H1 (cell line): ENCODE measurements around the gene ITGB4. TPM values are rescaled to one million over a fixed set of nuclear protein-coding genes. Genes with fewer than 3 reads are reported as not detected.

Experiments used
- CTCF ChIA-PET: fragments of 300-600 bp; sonication (Branson Sonifier 250); formaldehyde crosslinking; loops from one replicate; lab custom pipeline; 2021; ENCODE audit not compliant: partially characterized antibody; lab: Charles Lee
- POLR2A ChIA-PET: fragments of 300-600 bp; sonication (Branson Sonifier 250); formaldehyde crosslinking; loops from one replicate; lab custom pipeline; 2021; ENCODE audit warnings: inconsistent platforms; ENCODE audit not compliant: partially characterized antibody; lab: Charles Lee
- DNase-seq, 2 experiments: peaks; one replicate each; pipeline versions ENCODE4 v3.0.0 to v3.0.0-alpha.2; 2010 to 2022; ENCODE audit warnings: low spot score in 2 of 2, low read depth in 1 of 2, mixed read lengths in 1 of 2
- FAIRE-seq: peaks from 2 replicates; lab custom pipeline; 2011; peaks lifted over from hg19 to GRCh38; lab: Jason Lieb, UNC
- H2AFZ ChIP-seq: 2 replicates; pipeline ENCODE4 v1.8.1; 2012; ENCODE audit warnings: low read length, inconsistent platforms
- H2AK5ac ChIP-seq: 2 replicates; pipeline ENCODE4 v1.6.1; 2013; ENCODE audit warnings: low read depth, low read length
- H2BK120ac ChIP-seq: replicated peaks from 2 replicates; pipeline ENCODE3; 2013; ENCODE audit warnings: low read depth, low read length, inconsistent platforms
- H2BK12ac ChIP-seq: 2 replicates; pipeline ENCODE4 v1.6.1; 2013; ENCODE audit warnings: low read depth, low read length
- H2BK15ac ChIP-seq: 2 replicates; pipeline ENCODE4 v1.6.1; 2013; ENCODE audit warnings: low read length
- H2BK20ac ChIP-seq: 2 replicates; pipeline ENCODE4 v1.6.1; 2013; ENCODE audit warnings: low read length
- H2BK5ac ChIP-seq: 2 replicates; pipeline ENCODE4 v1.6.1; 2013; ENCODE audit warnings: low read depth, low read length
- H3K14ac ChIP-seq: 2 replicates; pipeline ENCODE4 v1.6.1; 2013; ENCODE audit warnings: inconsistent platforms; ENCODE audit not compliant: insufficient read length
- H3K18ac ChIP-seq: 2 replicates; pipeline ENCODE4 v1.6.1; 2013; ENCODE audit warnings: low read length; ENCODE audit errors: extremely low read depth
- H3K23ac ChIP-seq: 2 replicates; pipeline ENCODE4 v1.6.1; 2013; ENCODE audit warnings: inconsistent platforms; ENCODE audit not compliant: insufficient read length
- H3K23me2 ChIP-seq: 2 replicates; pipeline ENCODE4 v1.6.1; 2013; ENCODE audit warnings: low read depth, low read length
- H3K27ac ChIP-seq: 2 replicates; pipeline ENCODE4 v1.6.1; 2011; ENCODE audit warnings: low read depth, low read length, inconsistent platforms
- H3K27me3 ChIP-seq, 4 experiments: replicated peaks in 1 of 4; 1 replicate in 1 of 4; 2 replicates in 3 of 4; pipeline versions ENCODE4 v1.6.1 to v1.8.1; 2011 to 2013; ENCODE audit warnings: low read length in 3 of 4, mild to moderate bottlenecking in 3 of 4, inconsistent platforms in 2 of 4, mixed read lengths in 2 of 4, moderate library complexity in 1 of 4; ENCODE audit not compliant: control insufficient read depth in 3 of 4, insufficient read depth in 3 of 4; ENCODE audit errors: extremely low read depth in 1 of 4
- H3K36me3 ChIP-seq, 4 experiments: 2 replicates each; pipeline versions ENCODE4 v1.6.1 to v1.8.1; 2011 to 2013; ENCODE audit warnings: mild to moderate bottlenecking in 4 of 4, low read length in 3 of 4, moderate library complexity in 2 of 4, control low read depth in 1 of 4, inconsistent platforms in 1 of 4; ENCODE audit not compliant: insufficient read depth in 4 of 4, control insufficient read depth in 2 of 4
- H3K4ac ChIP-seq: replicated peaks from 2 replicates; pipeline ENCODE3; 2013; ENCODE audit warnings: low read length, low read depth, mixed read lengths, inconsistent platforms; ENCODE audit not compliant: insufficient read length
- H3K4me1 ChIP-seq, 4 experiments: replicated peaks in 1 of 4; 1 replicate in 1 of 4; 2 replicates in 3 of 4; pipeline versions ENCODE4 v1.6.1 to v1.8.1; 2011 to 2013; ENCODE audit warnings: low read length in 3 of 4, inconsistent platforms in 2 of 4, mixed read lengths in 1 of 4; ENCODE audit not compliant: insufficient read depth in 4 of 4, control insufficient read depth in 3 of 4
- H3K4me2 ChIP-seq, 2 experiments: 2 replicates each; pipeline versions ENCODE4 v1.6.1 to v1.8.1; 2011 to 2013; ENCODE audit warnings: low read depth in 2 of 2, low read length in 2 of 2, control low read depth in 1 of 2, inconsistent platforms in 1 of 2, mild to moderate bottlenecking in 1 of 2; ENCODE audit not compliant: insufficient read depth in 1 of 2
- H3K4me3 ChIP-seq, 4 experiments: fragments of 200-600, 300-600 bp in 1 of 4; sonication (generic), shearing (Covaris generic), sonication (Bioruptor Twin) in 1 of 4; 2 replicates each; pipeline versions ENCODE4 v1.5.1 to v1.8.1; 2011 to 2016; ENCODE audit warnings: low read length in 4 of 4, low read depth in 3 of 4, control low read depth in 2 of 4, inconsistent platforms in 2 of 4, mild to moderate bottlenecking in 2 of 4, mixed read lengths in 1 of 4, moderate library complexity in 1 of 4; ENCODE audit not compliant: insufficient read depth in 2 of 4; ENCODE audit errors: extremely low read depth in 1 of 4
- H3K56ac ChIP-seq: replicated peaks from 2 replicates; pipeline ENCODE3; 2013; ENCODE audit warnings: low read depth, mild to moderate bottlenecking, mixed read lengths, low read length, inconsistent platforms; ENCODE audit not compliant: insufficient read length
- H3K79me1 ChIP-seq: 2 replicates; pipeline ENCODE4 v1.6.1; 2013; ENCODE audit warnings: low read depth, low read length, control low read depth
- H3K79me2 ChIP-seq, 2 experiments: 2 replicates each; pipeline versions ENCODE4 v1.6.1 to v1.8.1; 2012 to 2013; ENCODE audit warnings: low read length in 2 of 2, mild to moderate bottlenecking in 2 of 2, inconsistent platforms in 1 of 2; ENCODE audit not compliant: insufficient read depth in 2 of 2, control insufficient read depth in 1 of 2
- H3K9ac ChIP-seq, 4 experiments: replicated peaks in 1 of 4; 1 replicate in 1 of 4; 2 replicates in 3 of 4; pipeline versions ENCODE4 v1.6.1 to v1.8.1; 2011 to 2013; ENCODE audit warnings: low read depth in 3 of 4, low read length in 3 of 4, control low read depth in 2 of 4, mild to moderate bottlenecking in 2 of 4, moderate library complexity in 2 of 4, inconsistent platforms in 1 of 4; ENCODE audit errors: extremely low read depth in 1 of 4
- H3K9me3 ChIP-seq, 2 experiments: 2 replicates each; pipeline versions ENCODE4 v1.6.1 to v1.8.1; 2012 to 2013; ENCODE audit warnings: mild to moderate bottlenecking in 2 of 2, moderate library complexity in 2 of 2, control low read depth in 1 of 2, inconsistent platforms in 1 of 2, low read depth in 1 of 2, low read length in 1 of 2, mixed read lengths in 1 of 2; ENCODE audit not compliant: insufficient read depth in 2 of 2
- H4K20me1 ChIP-seq, 2 experiments: replicated peaks in 1 of 2; 2 replicates each; pipeline versions ENCODE3 to v1.8.1; 2011 to 2013; ENCODE audit warnings: inconsistent platforms in 2 of 2, low read length in 2 of 2, mild to moderate bottlenecking in 1 of 2; ENCODE audit not compliant: insufficient read depth in 2 of 2, control insufficient read depth in 1 of 2
- H4K5ac ChIP-seq: 2 replicates; pipeline ENCODE4 v1.6.1; 2013; ENCODE audit warnings: low read length, low read depth, mixed read lengths, inconsistent platforms; ENCODE audit not compliant: insufficient read length
- H4K8ac ChIP-seq: 2 replicates; pipeline ENCODE4 v1.8.0; 2013; ENCODE audit warnings: mild to moderate bottlenecking, moderate library complexity, low read length, inconsistent platforms; ENCODE audit not compliant: insufficient read depth; ENCODE audit errors: extremely low read depth
- H4K91ac ChIP-seq: replicated peaks from 2 replicates; pipeline ENCODE3; 2013; ENCODE audit warnings: low read length, mixed read lengths, inconsistent platforms; ENCODE audit not compliant: insufficient read length
- GTF2F1 ChIP-seq: IDR thresholded peaks from 2 replicates; pipeline ENCODE4 v1.6.1; 2012; ENCODE audit warnings: low read depth, low read length, improper control_type of control experiment, borderline replicate concordance
- RNF2 ChIP-seq: fragments of 200-900, 300-1000 bp; sonication (generic); IDR thresholded peaks from 2 replicates; pipeline ENCODE4 v1.7.1; 2016; ENCODE audit warnings: borderline replicate concordance, low read depth, mild to moderate bottlenecking, antibody characterized with exemption, low read length; ENCODE audit not compliant: poor library complexity, severe bottlenecking; ENCODE audit errors: missing control alignments
- SAP30 ChIP-seq: fragments of 300-600 bp; sonication (generic); IDR thresholded peaks from 2 replicates; pipeline ENCODE4 v1.7.1; 2012; ENCODE audit warnings: low read length, moderate library complexity, mild to moderate bottlenecking, inconsistent platforms; ENCODE audit not compliant: insufficient read depth, insufficient replicate concordance
- SIN3A ChIP-seq, 2 experiments: IDR thresholded peaks in 1 of 2; conservative IDR thresholded peaks in 1 of 2; 2 replicates each; pipeline ENCODE4 v1.6.1; 2011 to 2012; ENCODE audit warnings: low read length in 2 of 2, improper control_type of control experiment in 1 of 2, low read depth in 1 of 2, mild to moderate bottlenecking in 1 of 2
- SP4 ChIP-seq: IDR thresholded peaks from 2 replicates; pipeline ENCODE4 v1.6.1; 2012; ENCODE audit warnings: low read length, inconsistent platforms
- SRF ChIP-seq: IDR thresholded peaks from 2 replicates; pipeline ENCODE4 v1.6.1; 2011; ENCODE audit warnings: mild to moderate bottlenecking, low read depth, low read length, moderate library complexity
- TEAD4 ChIP-seq: IDR thresholded peaks from 2 replicates; pipeline ENCODE4 v1.6.1; 2012; ENCODE audit warnings: low read depth, low read length, inconsistent platforms, mixed read lengths
- WGBS, 2 experiments: shearing (Covaris generic) in 1 of 2; methylation state at CpG; one replicate each; pipeline versions ENCODE4 v1.1.6 to v1.1.7; 2013 to 2015; ENCODE audit warnings: low lambda C conversion rate in 2 of 2, mixed read lengths in 2 of 2, inconsistent platforms in 1 of 2, low coverage in 1 of 2, missing lambda C conversion rate in 1 of 2; ENCODE audit not compliant: insufficient replicate concordance in 2 of 2, insufficient coverage in 1 of 2, insufficient read length in 1 of 2; ENCODE audit errors: extremely low coverage in 1 of 2, missing lambda C conversion rate in 1 of 2; 5-methylcytosine and 5-hydroxymethylcytosine counted together
- long read RNA-seq, 2 experiments: library from RNA in 1 of 2; library from capped mRNA in 1 of 2; stranded (forward); transcript quantifications; one replicate each; pipeline ENCODE4 v2.0.0, GENCODE V29; 2021; ENCODE audit warnings: inconsistent platforms in 1 of 2
- polyA minus RNA-seq, 3 experiments: library from RNA; depleted of rRNA, polyadenylated mRNA; stranded (reverse); fragments of >200 nt; gene quantifications; 1 replicate in 2 of 3; 2 replicates in 1 of 3; pipeline ENCODE4 v1.2.3, GENCODE V29; 2011
- polyA plus RNA-seq, 7 experiments: library from polyadenylated mRNA; depleted of rRNA in 3 of 7; stranded (reverse) in 5 of 7; unstranded in 2 of 7; fragments of >200 nt in 5 of 7; fragments of 200-250 nt in 2 of 7; gene quantifications; 1 replicate in 5 of 7; 2 replicates in 1 of 7; 4 replicates in 1 of 7; pipeline versions ENCODE4 v1.2.1 to v1.2.3, GENCODE V29; 2011 to 2013; ENCODE audit warnings: missing spikeins in 2 of 7, mixed read lengths in 2 of 7
- total RNA-seq: library from RNA; stranded (reverse); fragmentation: NEBNext Ultra II Directional; extraction: Animal tissue kit (Norgen Biotek cat#: 25700); gene quantifications from 2 replicates; pipeline ENCODE4 v1.2.1, GENCODE V29; 2021

Gene ITGB4
- total RNA-seq = 5.4 and 5.6 TPM in 2 replicates
- 5.2 and 8.4 TPM in 2 replicates for polyA plus RNA-seq (2011; rRNA removed)
- 3.5 TPM for polyA plus RNA-seq (2011; cell fraction: cytosol; rRNA removed)
- polyA plus RNA-seq (2011; cell fraction: nucleus; rRNA removed) = 12.3 TPM
- 4.4 to 8.2 TPM (median 6.4 TPM) in 4 replicates for polyA plus RNA-seq (2012, experiment 1 of 2)
- 5.0 TPM for polyA plus RNA-seq (2012, experiment 2 of 2)
- 10.2 TPM for polyA plus RNA-seq (2013, experiment 1 of 2)
- polyA plus RNA-seq (2013, experiment 2 of 2) = 7.5 TPM
- polyA minus RNA-seq (2011; rRNA and poly(A)+ RNA removed) = 7.9 and 8.0 TPM in 2 replicates
- polyA minus RNA-seq (2011; cell fraction: cytosol; rRNA and poly(A)+ RNA removed) = 7.6 TPM
- polyA minus RNA-seq (2011; cell fraction: nucleus; rRNA and poly(A)+ RNA removed) = 6.2 TPM
- long read RNA-seq, experiment 1, partial matches to known transcripts = 7 of 9 reads
- long read RNA-seq, experiment 1, other reads (novel, unspliced or antisense) = 2 of 9 reads
- long read RNA-seq, experiment 2 = 0 reads

DNA sequence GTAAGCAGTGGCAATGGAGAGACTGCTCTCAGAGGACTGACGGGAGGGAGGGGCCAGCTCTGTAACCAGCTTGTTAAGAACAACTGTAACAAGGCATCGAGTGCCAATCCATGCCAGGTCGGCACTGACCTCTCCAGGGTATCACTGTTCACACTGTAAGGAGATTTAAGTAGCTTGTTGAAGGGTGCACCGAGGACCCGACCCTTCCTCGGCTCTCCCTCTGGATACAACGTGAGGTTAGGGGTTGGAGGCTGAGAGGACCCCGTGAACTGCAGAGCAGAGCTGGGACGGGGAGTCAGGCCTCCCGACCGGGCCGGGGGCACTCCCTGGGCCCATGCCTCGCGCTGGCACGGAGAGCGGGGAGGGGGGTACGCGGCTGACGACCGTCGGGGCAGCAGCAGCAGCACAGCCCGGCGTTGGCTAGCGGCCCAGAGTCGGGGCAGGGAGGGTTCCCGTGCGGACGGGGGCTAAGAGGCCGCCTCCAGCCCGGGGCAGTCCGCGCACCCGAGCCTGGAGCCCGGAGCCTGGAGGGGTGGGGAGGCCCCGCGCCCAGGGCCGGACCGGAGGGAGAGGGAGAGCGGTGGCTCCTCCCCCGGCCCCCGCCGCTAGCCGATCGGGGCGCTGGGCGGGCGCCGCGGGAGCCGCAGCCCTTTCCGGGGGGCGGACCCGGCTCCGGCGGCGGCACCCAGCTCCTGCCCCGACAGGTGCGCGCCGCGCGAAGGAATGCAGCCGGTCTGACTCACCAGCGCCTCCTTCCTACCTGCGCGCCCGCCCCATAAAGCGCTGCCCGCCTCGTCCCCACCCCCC is at the start of gene ITGB4:
Gene ITGB4 (plus strand): TSS at position 804 of the 807 bp plus-strand sequence. CDS start 3,245 bp downstream, outside the sequence.
- H3K27ac ChIP-seq = no peak within 1 kb of the TSS
- peak within 1 kb of the TSS; percentile 60 for H3K18ac ChIP-seq
- CTCF ChIA-PET = interaction anchor here (1.0 to 4.4 kb wide), 16 partner anchors 10 to 119 kb away, joined by 3 to 31 read pairs (median 8); partner anchors contain the start of gene SMIM5
- peak within 1 kb of the TSS; percentile 52; the same call in 1 of the 2 replicates for H2BK5ac ChIP-seq
- H2BK15ac ChIP-seq = peak within 1 kb of the TSS; percentile 20; the same call in 1 of the 2 replicates
- peak within 1 kb of the TSS; percentile 41 for H3K4ac ChIP-seq
- H2AK5ac ChIP-seq = no peak within 1 kb of the TSS; the same call in 1 of the 2 replicates
- peak; percentile 50 to 84 for DNase-seq
- peaks cover 11% of the 10 kb centered on the region; the same call in 1 of the 2 replicates for H3K23me2 ChIP-seq
- H3K79me2 ChIP-seq = no peaks in the 10 kb centered on the region
- no peak within 1 kb of the TSS for H3K23ac ChIP-seq
- H3K9me3 ChIP-seq = no peaks in the 10 kb centered on the region
- 0 out of 2 replicates have a peak within 1 kb of the TSS, but pooled peaks have one; percentile 6 for H2BK20ac ChIP-seq
- no peak within 1 kb of the TSS for H4K5ac ChIP-seq
- no peaks in the 10 kb centered on the region for H3K36me3 ChIP-seq
- peak within 1 kb of the TSS; percentile 53 for H4K91ac ChIP-seq
- WGBS, 2 experiments = 14% methylated on average over 33 of the region's 70 CpGs; no CpG with 5 or more reads in 1 of the 2 experiments
- H2BK120ac ChIP-seq = no peak within 1 kb of the TSS
- H4K8ac ChIP-seq = peak within 1 kb of the TSS; percentile 35
- no peaks in the 10 kb centered on the region for H3K79me1 ChIP-seq
- peak within 1 kb of the TSS; percentile 49 to 74 (median 50) for H3K4me3 ChIP-seq
- H3K14ac ChIP-seq = no peak within 1 kb of the TSS
- peak within 1 kb of the TSS; percentile 70 to 96 for H3K4me2 ChIP-seq
- POLR2A ChIA-PET = interaction anchor here (0.9 to 7.1 kb wide), 9 partner anchors 9 to 57 kb away, joined by 4 to 45 read pairs (median 7); partner anchors contain the start of gene RECQL5
- peaks cover 4 to 30% (median 17%) of the 10 kb centered on the region in 4 experiments; a peak in 6 of 7 replicates for H3K27me3 ChIP-seq
- H3K9ac ChIP-seq = peak within 1 kb of the TSS in 3 of 4 experiments; percentile 5 to 60 (median 13); a peak in 2 of 7 replicates
- no peaks in the 10 kb centered on the region for H4K20me1 ChIP-seq
- FAIRE-seq = no peak
- H3K56ac ChIP-seq = peak within 1 kb of the TSS; percentile 1
- peak within 1 kb of the TSS; percentile 73; the same call in 1 of the 2 replicates for H2AFZ ChIP-seq
- H2BK12ac ChIP-seq = peak within 1 kb of the TSS; percentile 10; the same call in 1 of the 2 replicates
- H3K4me1 ChIP-seq = peaks cover 0 to 8% (median 4%) of the 10 kb centered on the region in 4 experiments; a peak in 3 of 7 replicates
- TF ChIP-seq RNF2 = no peak
- no peak for TF ChIP-seq SIN3A (conservative IDR thresholded peaks at IDR 0.05 in 1 of 2, IDR thresholded peaks at IDR 0.05 in 1 of 2; ENCODE audit: low read depth in 1 of 2, low read length in 2 of 2)
- TF ChIP-seq SP4 = no peak
- no peak for TF ChIP-seq SRF
- TF ChIP-seq TEAD4 = peak; percentile 77; the same call in 1 of the 2 replicates
- no peak for TF ChIP-seq SAP30
- TF ChIP-seq GTF2F1 = no peak
